GM21447 (cell line): ENCODE results near the gene PLCD3.
A peak's percentile ranks its signal among the peaks of the same experiment; 100 is the strongest.
"Not testable (repeated sequence)": the region's sequence is repeated elsewhere in the genome, so short reads cannot be mapped to it uniquely, and the experiment has no call there.

Experiments
- ATAC-seq: cut with Tn5 transposase; IDR thresholded peaks from one replicate; pipeline ENCODE4 v1.9.1; 2021; ENCODE audit not compliant: unreplicated experiment

PLCD3 gene

GRCh38 chr17:45135192-45135977, 3.1 kb upstream of the PLCD3 start, which contains the start of gene ACBD4:
TSS of gene ACBD4 (plus strand) at chr17:45135687. CDS start at chr17:45136145, 458 bp downstream.
- ATAC-seq = peak; percentile 71

- no peak for ATAC-seq
Measured at GRCh38 chr17:45132572-45133463, 503 bp upstream of the PLCD3 start.

- ATAC-seq = no peak
Measured at GRCh38 chr17:45131616-45132319, 547 bp downstream of the PLCD3 start.

- ATAC-seq = no peak
Measured at GRCh38 chr17:45130681-45131615, 1.4 kb downstream of the PLCD3 start.

- ATAC-seq = no peak
Measured at GRCh38 chr17:45129940-45130680, 2.2 kb downstream of the PLCD3 start.

- ATAC-seq = no peak
Measured at GRCh38 chr17:45129426-45129939, 2.8 kb downstream of the PLCD3 start.

- ATAC-seq = no peak
Measured at GRCh38 chr17:45128989-45129388, 3.3 kb downstream of the PLCD3 start.

- ATAC-seq = no peak
Measured at GRCh38 chr17:45128331-45128730, 4.0 kb downstream of the PLCD3 start.

- no peak for ATAC-seq
Measured at GRCh38 chr17:45127548-45128300, 4.6 kb downstream of the PLCD3 start.

- ATAC-seq = no peak
Measured at GRCh38 chr17:45127207-45127547, 5.1 kb downstream of the PLCD3 start.

- ATAC-seq = no peak
Measured at GRCh38 chr17:45125509-45125908, 6.8 kb downstream of the PLCD3 start.

- ATAC-seq = not testable (repeated sequence)
Measured at GRCh38 chr17:45124797-45125122, 7.6 kb downstream of the PLCD3 start.

GRCh38 chr17:45123930-45124796, 8.2 kb downstream of the PLCD3 start:
- ATAC-seq = no peak

GRCh38 chr17:45123076-45123770, 9.1 kb downstream of the PLCD3 start:
- no peak for ATAC-seq

- ATAC-seq = no peak
Measured at GRCh38 chr17:45121055-45121454, 11.3 kb downstream of the PLCD3 start.

- ATAC-seq = no peak
Measured at GRCh38 chr17:45120558-45120957, 11.8 kb downstream of the PLCD3 start.

GRCh38 chr17:45119964-45120363, 12.4 kb downstream of the PLCD3 start:
- ATAC-seq = no peak
